Measurements from ENCODE around the gene CACNA2D4.

Gene CACNA2D4

DNA sequence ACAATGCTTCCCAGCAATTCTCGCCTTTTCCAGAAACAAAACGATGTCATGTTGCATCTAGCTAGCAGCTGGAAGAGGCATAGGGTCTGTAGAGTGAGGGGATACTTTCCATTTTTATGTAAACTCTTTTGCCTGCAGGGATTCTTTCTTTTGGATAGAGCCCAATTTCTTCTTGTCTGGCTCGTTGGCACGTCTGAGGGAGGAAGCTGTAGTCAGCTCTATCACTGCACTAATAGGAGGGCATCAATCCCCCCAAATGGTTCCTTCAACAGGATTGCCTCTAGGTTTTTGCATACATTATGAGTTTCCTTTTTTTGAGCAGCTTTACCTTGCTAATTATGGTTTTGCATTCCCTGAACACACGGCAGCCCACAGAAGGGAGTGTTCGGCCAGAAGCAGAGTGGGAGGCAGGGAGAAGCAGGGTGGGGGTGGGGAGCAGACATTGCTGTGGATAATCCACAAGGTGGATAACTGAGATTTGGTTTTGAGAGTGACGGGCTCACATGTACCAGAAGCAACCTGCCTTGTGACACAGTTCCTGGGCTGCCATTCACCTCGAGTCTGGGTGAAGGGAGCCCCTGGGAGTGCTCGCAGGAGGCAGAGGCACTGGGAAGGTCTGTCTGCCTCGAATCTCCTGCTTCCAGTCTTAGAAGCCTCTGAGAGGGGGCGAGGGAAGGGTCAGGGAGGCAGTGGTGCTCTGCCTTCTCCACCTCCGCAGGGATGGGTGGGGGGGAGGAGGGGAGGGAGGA, 73.6 kb downstream of the CACNA2D4 start:
- no peak for DNase-seq (ENCODE audit: low read depth)

GRCh38 chr12:1844223-1844622, 74.2 kb downstream of the CACNA2D4 start:
- DNase-seq (ENCODE audit: low read depth), result no peak

DNA sequence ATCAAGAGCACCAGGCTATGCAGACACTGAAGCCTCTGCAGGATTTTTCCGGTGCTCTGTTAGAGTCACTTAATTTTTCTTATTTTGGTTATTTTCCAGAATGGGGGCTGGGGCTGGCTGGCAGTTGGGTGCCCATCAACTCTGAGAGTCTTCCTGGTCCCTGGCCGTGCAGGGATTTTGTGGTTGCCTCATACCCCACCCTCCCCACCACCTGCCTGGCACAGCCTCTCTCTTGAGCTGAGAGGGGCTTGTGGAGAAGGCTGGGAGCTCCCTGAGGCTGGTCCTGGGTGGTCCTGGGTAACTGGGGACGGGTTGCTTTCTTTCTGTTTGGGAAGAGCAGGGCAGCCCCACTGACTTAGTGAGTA, 74.8 kb downstream of the CACNA2D4 start:
- no peak for DNase-seq (ENCODE audit: low read depth)

GRCh38 chr12:1842905-1843640, 75.4 kb downstream of the CACNA2D4 start:
- no peak for DNase-seq (ENCODE audit: low read depth)

DNA sequence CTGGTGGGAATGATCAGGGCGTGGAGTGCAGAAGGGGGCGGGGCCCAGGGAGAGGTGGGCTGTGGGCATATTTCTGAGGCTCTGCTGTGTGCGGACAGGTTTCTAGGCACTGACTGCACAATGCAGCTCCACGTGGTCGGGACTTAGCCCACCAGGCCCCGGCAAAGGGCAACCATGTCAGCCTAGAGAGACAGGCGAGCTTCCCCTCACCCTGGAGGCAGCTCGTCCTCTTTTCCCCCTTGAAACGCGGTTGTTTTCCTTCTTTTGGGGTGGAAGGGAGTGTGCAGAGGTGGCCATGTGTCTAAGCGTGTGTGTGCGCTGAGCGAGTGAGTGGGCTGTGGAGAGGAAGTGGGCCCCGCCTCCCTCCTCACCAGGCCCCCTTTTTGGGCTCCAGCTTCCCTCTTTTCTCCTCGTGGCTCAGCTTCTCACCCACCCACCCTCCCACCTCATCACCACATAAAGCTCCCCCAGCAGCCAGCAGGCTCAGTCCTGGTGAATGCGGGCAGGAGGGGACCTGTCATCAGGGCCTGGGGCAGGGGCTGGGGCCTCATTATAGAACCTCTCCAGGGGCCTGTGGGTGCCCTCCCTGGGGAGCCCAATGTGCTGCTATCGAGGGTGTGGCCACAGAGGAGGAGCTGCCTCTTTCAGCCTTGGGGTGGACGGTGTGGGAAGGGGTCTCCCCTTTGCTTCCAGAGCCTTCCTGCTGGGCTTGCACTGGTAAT, 76.1 kb downstream of the CACNA2D4 start:
- DNase-seq (ENCODE audit: low read depth), result no peak

- no peak for DNase-seq (ENCODE audit: low read depth)
Observed at GRCh38 chr12:1841586-1842182, 76.8 kb downstream of the CACNA2D4 start.

DNA sequence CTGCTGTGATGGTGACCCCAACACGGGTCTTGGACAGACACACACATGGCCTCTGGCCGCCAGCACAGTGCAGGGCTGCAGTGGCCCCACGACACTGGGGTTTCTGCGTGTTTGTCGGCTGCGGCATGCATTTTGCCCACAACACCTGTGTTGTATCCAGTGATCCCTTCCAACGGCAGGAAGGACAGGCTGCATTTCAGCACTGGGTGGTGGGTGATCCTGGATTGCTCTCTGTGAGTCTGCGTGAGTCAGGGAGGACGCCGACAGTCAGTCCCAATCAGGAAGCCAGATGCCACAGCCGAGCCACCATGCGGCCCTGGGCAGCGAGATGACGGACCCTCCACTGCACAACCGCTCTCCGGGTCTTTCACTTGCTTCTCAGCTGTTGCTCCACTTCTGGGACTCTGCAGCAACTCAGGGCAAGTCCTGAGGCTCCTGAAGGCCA, 77.4 kb downstream of the CACNA2D4 start:
- DNase-seq (ENCODE audit: low read depth), result no peak

DNA sequence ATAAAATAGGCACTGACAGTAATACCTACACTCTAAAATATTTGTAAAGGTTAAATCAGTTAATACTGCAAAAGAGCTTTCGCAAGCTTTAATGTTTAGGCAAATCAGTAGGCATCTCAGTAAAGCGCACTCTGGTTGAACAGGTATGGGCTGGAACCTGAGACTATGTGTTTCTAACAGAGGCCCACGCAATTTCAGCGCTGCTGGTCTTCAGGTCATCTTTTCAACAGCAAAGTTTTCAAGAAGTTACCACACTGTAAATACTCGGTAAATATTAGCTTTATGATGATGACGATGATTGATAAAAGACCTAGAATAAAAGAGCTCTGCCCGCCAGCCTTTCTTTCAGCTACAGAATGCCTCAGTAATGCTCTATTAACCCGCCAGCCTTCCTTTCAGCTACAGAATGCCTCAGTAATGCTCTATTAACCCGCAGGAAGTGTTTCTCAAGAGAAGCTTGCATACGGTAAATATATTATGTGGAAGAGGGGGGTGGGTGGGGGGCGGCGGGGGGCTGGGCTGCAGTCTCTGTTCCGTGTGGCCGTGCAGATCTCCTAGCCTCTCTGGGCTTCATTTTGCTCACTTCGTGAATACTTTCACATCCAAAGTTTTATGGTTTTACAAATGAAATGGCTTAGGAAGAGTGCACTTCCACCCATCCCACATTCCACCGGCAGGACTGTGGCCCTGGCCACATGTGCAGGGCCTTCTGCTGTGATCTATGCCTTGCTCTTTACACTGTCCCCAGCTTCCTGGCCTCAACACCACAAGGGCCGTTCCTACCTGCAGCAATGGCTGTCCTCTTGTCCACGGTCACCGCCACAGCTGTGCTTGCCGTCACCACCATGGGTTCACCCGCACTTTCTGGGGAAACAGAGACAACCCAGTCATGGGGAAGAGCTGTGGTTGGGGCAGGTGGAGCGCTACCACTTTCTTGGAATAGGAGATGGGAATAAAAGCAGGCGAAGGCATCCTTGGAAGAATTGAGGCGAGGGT, 78.2 kb downstream of the CACNA2D4 start:
- no peak for DNase-seq (ENCODE audit: low read depth)

DNA sequence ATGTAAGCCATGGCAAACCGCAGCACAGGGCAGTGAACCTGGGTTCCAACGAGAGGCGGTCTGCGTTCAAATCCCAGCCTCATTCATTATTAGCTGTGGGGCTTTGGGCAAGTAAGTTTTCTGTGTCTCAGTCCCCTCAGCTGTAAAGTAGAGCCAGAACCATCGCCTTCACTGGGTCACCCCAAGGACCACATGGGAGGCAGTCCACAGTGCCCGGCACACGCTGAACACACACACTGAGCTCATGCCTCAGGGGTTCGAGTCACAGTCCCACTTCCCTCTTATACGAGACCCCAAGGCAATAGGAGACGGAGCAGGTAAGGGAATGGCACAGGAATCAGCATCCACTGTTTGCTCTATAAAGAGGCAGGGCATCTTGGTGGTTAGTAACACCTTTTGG, 79.0 kb downstream of the CACNA2D4 start:
- no peak for DNase-seq (ENCODE audit: low read depth)

GRCh38 chr12:1838994-1839365, 79.5 kb downstream of the CACNA2D4 start:
- no peak for DNase-seq (ENCODE audit: low read depth)

DNA sequence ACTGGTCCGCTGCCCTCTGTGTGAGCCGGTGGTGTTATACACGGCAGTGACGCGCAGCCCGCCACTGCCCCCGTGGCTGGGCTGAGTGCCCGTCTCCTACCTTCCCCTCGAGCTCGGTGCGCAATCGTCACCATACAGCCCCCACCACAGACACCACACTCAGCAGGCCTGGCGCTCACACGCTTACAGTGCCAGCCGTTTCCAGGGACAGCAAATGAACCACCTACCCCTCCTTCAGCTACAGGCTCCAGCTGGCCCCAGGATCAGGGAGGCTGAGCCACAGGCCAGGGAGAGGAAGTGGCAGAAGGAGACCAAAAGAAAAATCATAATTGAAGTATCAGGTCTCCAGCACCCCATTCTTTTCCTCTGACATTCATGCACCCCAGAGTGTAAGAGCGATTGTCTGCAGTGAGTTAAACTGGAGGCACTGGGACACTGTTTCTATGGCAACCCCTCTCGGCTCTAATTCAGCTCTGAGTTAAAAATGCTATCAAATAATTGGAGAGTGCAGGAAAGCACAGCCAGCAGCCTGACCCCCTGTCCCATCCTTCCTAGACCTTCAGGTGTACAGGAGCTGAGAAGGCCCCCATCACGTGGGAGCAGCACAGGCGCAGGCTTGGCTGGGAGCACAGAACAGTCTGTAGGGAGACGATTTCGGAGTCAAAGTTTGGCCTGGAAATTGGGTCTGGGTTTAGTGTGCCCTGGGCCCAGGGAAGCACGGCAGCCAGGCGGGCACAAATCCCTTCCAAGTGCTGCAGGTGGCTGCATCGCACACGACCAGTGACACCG, 80.1 kb downstream of the CACNA2D4 start:
- DNase-seq (ENCODE audit: low read depth), result no peak

DNA sequence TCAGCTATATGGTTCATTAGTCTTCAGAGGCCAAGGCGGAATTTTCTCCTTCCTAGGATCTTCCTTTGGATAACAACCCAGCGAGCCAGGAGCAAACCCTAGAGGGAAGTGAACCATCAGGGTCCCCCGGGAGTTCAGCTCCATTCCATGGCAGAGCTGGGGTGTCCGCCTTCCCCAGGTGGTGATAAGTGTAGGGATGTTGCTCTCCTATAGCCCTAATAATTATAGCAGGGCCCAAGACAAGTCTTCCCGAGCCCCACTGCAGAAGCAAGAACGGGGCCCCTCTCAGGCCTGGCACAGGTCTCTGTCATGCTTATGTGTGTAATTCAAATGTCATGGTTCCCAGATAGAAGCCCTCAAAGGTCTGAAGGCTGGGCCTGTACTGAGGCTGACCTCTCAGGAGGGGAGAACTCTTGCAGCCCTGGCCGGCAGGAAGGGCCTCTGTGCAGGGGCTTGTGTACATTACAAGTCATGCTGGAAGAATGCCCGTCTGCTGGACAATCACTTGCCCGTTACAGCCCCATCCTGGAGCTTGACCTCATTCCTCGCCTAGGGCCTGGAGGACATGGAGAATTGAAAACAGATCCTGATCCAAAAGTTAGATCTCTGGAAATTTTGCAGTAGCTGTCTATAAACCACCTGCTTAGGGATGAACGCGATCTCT, 80.8 kb downstream of the CACNA2D4 start:
- DNase-seq (ENCODE audit: low read depth), result no peak

- DNase-seq (ENCODE audit: low read depth), result no peak
Observed at GRCh38 chr12:1836854-1837421, 81.5 kb downstream of the CACNA2D4 start.

GRCh38 chr12:1836241-1836803, 82.1 kb downstream of the CACNA2D4 start:
- no peak for DNase-seq (ENCODE audit: low read depth)

DNA sequence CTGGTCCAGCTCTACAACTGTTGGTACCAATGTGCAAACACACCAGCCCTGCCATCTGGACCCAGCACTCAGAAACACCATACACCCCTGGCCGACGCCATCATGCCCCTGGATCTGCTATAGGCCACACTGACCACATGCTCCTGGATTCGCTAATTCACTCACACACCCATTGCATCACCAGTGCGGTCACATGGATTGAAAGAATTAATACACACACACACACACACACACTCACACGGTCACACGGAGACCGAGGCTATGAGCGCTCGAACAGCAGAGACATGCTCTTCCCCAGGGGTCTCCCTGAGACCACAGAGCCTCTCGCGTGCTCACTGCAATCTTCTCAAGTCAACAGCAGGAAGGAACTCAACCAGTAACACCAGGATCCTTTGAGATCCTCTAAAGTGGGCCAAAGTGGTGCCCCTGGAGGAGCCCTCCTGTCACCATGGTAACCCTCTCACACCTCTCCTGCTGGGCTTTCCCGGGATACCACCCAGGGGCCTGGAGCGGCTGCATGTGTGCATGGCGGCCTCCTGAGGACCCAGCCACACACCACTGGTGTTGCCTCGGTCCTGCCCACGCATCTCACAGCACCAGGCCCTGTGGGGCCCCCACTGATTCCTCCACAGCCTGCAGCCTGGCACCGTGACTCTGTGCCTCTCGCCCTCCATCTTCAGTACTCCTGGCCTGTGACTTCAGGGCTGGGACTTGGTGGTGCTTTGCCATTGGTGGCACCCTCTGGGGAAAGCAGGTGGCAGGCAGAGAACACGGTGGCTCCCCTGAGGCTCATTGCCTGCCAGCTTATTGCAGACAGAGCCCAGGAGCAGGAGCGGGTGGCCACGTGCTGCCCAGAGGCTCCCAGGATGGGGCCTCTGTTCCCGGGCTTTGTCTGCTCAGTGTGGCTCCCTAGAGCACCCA, 83.0 kb downstream of the CACNA2D4 start:
- no peak for DNase-seq (ENCODE audit: low read depth)

DNA sequence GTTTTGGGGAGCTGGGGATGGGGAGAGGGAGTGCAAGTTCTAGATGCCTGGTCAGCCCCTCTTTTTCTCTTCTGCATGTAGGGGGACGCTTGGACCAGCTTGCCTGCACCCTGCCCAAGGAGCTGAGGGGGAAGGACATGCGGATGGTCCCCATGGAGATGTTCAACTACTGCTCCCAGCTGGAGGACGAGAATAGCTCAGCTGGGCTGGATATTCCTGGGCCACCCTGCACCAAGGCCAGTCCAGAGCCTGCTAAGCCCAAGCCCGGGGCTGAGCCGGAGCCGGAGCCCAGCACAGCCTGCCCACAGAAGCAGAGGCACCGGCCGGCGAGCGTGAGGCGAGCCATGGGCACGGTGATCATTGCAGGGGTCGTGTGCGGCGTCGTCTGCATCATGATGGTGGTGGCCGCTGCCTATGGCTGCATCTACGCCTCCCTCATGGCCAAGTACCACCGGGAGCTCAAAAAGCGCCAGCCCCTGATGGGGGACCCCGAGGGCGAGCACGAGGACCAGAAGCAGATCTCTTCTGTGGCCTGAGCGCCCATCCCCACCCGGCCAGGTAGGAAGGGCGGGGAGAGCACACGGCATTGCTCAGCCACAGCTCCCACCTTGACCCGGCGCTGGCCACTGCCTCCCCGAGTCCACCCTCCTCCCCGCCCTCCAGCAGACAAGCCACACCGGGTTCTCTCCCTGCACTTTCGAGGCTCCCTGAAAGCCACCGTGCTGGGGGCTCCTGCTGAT, 84.1 kb downstream of the CACNA2D4 start:
- no peak for DNase-seq (ENCODE audit: low read depth)

GRCh38 chr12:1833596-1834028, 84.8 kb downstream of the CACNA2D4 start:
- DNase-seq (ENCODE audit: low read depth), result no peak

Data from CMK (cell line).